Natural killer cell treated with Interleukin-12 subunit alpha and Interleukin-12 subunit beta and Interleukin-15 and Interleukin-18, amount 100 ng/mL, for 72 hours (primary cell): Measurements from ENCODE around the gene KHDRBS1. TPM values are rescaled to one million over a fixed set of nuclear protein-coding genes. Genes with fewer than 3 reads are reported as not detected.
A peak's percentile ranks its signal among the peaks of the same experiment; 100 is the strongest.
"Not testable (repeated sequence)": the region's sequence is repeated elsewhere in the genome, so short reads cannot be mapped to it uniquely, and the experiment has no call there.

Source experiments
- ATAC-seq, 2 donors: fragments of 150-1000 bp; cut with Tn5 transposase in 1 of 2; sonication (Bioruptor Pico), chemical (Tn5 transposase) in 1 of 2; 2 replicates each; pipeline ENCODE4 v1.10.0; 2021
- DNase-seq: peaks from one replicate; pipeline ENCODE4 v3.0.0; 2022; ENCODE audit warnings: low spot score
- H3K27ac Mint-ChIP-seq, 2 donors: 1 replicate in 1 of 2; 2 replicates in 1 of 2; pipeline ENCODE4 v1.8.0; 2022; ENCODE audit warnings: mixed read lengths in 2 of 2, mild to moderate bottlenecking in 1 of 2, moderate library complexity in 1 of 2
- H3K27me3 Mint-ChIP-seq, 2 donors: 1 replicate in 1 of 2; 2 replicates in 1 of 2; pipeline ENCODE4 v1.8.0; 2022; ENCODE audit warnings: mixed read lengths in 2 of 2
- H3K36me3 Mint-ChIP-seq: one replicate; pipeline ENCODE4 v1.8.0; 2022; ENCODE audit warnings: mixed read lengths
- H3K4me1 Mint-ChIP-seq, 2 donors: 1 replicate in 1 of 2; 2 replicates in 1 of 2; pipeline ENCODE4 v1.8.0; 2022; ENCODE audit warnings: low read depth in 2 of 2, mixed read lengths in 2 of 2, mild to moderate bottlenecking in 1 of 2
- H3K4me3 Mint-ChIP-seq: one replicate; pipeline ENCODE4 v1.8.0; 2022; ENCODE audit warnings: mixed read lengths
- H3K9me3 Mint-ChIP-seq: 2 replicates; pipeline ENCODE4 v1.8.0; 2022; ENCODE audit warnings: mixed read lengths
- total RNA-seq, 2 donors: library from RNA; stranded (reverse); gene quantifications; one replicate each; pipeline ENCODE4 v1.2.3, GENCODE V29; 2022

Gene KHDRBS1
- total RNA-seq, 2 donors from 2014 or later: 156 TPM

- Mint-ChIP-seq H3K27ac (no peak overlapping the region), H3K36me3 (no peaks in the 10 kb centered on the region), H3K4me1 (peaks cover 10 to 24% of the 10 kb centered on the region in 2 donors), H3K9me3 (no peaks in the 10 kb centered on the region), H3K4me3 (no peak overlapping the region), H3K27me3 (no peaks in the 10 kb centered on the region)
- ATAC-seq (no peak), DNase-seq (no peak)
These were observed 22.5 kb upstream of the KHDRBS1 start for GRCh38 chr1:31991182-31991581.

GRCh38 chr1:31995263-31995662, 18.4 kb upstream of the KHDRBS1 start:
- Mint-ChIP-seq H3K9me3 (no peaks in the 10 kb centered on the region), H3K4me1 (peaks cover 3 to 7% of the 10 kb centered on the region in 2 donors), H3K27me3 (no peaks in the 10 kb centered on the region), H3K36me3 (no peaks in the 10 kb centered on the region), H3K27ac (peak overlapping the region in 1 of 2 donors; percentile 25), H3K4me3 (no peak overlapping the region)
- no peak for DNase-seq
- ATAC-seq: no peak

GRCh38 chr1:31996121-31996520, 17.5 kb upstream of the KHDRBS1 start:
- H3K4me1 Mint-ChIP-seq, H3K9me3 Mint-ChIP-seq, H3K27me3 Mint-ChIP-seq, H3K36me3 Mint-ChIP-seq, H3K4me3 Mint-ChIP-seq, DNase-seq, ATAC-seq: not testable (repeated sequence)
- peak overlapping the region in 1 of 2 donors; percentile 25 for H3K27ac Mint-ChIP-seq

DNA sequence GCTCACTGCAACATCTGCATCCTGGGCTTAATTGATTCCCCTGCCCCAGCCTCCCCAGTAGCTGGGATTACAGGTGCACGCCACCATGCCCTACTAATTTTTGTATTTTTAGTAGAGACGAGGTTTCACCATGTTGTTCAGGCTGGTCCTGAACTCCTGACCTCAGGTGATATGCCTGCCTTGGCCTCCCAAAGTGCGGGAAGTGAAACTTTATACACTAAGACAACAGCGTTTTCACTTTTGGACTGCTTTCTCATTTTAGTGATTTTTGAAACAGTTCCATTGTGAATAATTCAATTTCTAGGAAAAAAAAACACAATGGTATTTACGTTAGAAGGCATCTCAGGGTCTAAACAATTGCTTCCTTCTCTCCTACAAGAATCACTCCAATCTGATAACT, 11.8 kb upstream of the KHDRBS1 start:
- H3K27ac Mint-ChIP-seq: no peak overlapping the region
- no peak overlapping the region for H3K4me3 Mint-ChIP-seq
- no peak for DNase-seq
- ATAC-seq: no peak
- no peaks in the 10 kb centered on the region for H3K36me3 Mint-ChIP-seq
- H3K4me1 Mint-ChIP-seq: peaks cover 5 to 6% of the 10 kb centered on the region in 2 donors
- H3K9me3 Mint-ChIP-seq: no peaks in the 10 kb centered on the region
- H3K27me3 Mint-ChIP-seq: no peaks in the 10 kb centered on the region

- not testable (repeated sequence) for H3K36me3 Mint-ChIP-seq, H3K27ac Mint-ChIP-seq, H3K9me3 Mint-ChIP-seq, DNase-seq, ATAC-seq, H3K4me1 Mint-ChIP-seq, H3K4me3 Mint-ChIP-seq, H3K27me3 Mint-ChIP-seq
These were observed 11.4 kb upstream of the KHDRBS1 start for GRCh38 chr1:32002285-32002684.

DNA sequence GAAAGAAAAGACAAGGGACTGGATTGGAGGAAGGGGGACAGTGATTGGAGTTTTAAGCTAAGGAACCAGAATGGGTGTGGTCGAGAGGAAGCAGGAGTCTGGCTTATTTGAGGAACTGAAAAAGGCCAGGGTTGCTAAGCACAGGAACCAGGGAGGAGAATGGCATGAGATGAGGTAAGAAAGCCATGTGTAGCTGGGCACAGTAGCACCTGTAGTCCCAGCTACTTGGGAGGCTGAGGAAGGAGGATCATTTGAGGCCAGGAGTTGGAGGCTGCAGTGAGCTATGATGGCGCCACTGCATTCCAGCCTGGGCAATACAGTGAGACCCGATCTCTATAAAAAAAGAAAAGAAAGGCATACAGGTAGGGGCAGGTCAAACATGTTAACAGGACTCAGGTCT, 8.1 kb upstream of the KHDRBS1 start:
- no peaks in the 10 kb centered on the region for H3K27me3 Mint-ChIP-seq
- H3K27ac Mint-ChIP-seq: peak overlapping the region in 1 of 2 donors; percentile 16
- H3K9me3 Mint-ChIP-seq: no peaks in the 10 kb centered on the region
- H3K36me3 Mint-ChIP-seq: no peaks in the 10 kb centered on the region
- no peak overlapping the region for H3K4me3 Mint-ChIP-seq
- H3K4me1 Mint-ChIP-seq: peaks cover 5 to 6% of the 10 kb centered on the region in 2 donors
- ATAC-seq (no peak), DNase-seq (no peak)

- ATAC-seq: no peak
- no peaks in the 10 kb centered on the region for H3K27me3 Mint-ChIP-seq
- H3K27ac Mint-ChIP-seq: no peak overlapping the region
- H3K36me3 Mint-ChIP-seq: no peaks in the 10 kb centered on the region
- DNase-seq: no peak
- H3K4me3 Mint-ChIP-seq: no peak overlapping the region
- H3K4me1 Mint-ChIP-seq: peaks cover 8% of the 10 kb centered on the region in 2 donors
- H3K9me3 Mint-ChIP-seq: no peaks in the 10 kb centered on the region
These were observed 6.1 kb upstream of the KHDRBS1 start for GRCh38 chr1:32007591-32007940.

DNA sequence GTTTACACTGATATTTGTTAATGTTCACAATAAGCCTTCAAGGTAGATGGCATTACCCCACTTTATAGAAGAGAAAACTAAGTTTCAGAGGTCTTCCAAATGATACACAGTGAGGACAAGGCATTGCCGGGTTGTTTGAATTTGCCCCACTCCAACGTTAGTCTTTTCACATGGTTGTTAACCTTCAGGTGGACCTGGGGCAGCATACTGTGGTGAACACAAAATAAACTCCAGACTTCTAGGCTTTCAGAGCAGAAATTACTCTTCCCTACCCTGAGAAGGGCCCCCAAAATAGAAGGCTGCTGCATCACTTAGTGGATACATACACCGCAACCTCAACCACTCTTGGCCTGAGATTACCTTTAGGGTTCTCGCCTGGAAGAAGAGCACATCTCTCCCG, 3.4 kb upstream of the KHDRBS1 start:
- Mint-ChIP-seq H3K27ac (no peak overlapping the region), H3K27me3 (no peaks in the 10 kb centered on the region), H3K4me3 (no peak overlapping the region), H3K4me1 (peaks cover 17 to 18% of the 10 kb centered on the region in 2 donors), H3K36me3 (no peaks in the 10 kb centered on the region), H3K9me3 (no peaks in the 10 kb centered on the region)
- DNase-seq (no peak), ATAC-seq (no peak)

DNA sequence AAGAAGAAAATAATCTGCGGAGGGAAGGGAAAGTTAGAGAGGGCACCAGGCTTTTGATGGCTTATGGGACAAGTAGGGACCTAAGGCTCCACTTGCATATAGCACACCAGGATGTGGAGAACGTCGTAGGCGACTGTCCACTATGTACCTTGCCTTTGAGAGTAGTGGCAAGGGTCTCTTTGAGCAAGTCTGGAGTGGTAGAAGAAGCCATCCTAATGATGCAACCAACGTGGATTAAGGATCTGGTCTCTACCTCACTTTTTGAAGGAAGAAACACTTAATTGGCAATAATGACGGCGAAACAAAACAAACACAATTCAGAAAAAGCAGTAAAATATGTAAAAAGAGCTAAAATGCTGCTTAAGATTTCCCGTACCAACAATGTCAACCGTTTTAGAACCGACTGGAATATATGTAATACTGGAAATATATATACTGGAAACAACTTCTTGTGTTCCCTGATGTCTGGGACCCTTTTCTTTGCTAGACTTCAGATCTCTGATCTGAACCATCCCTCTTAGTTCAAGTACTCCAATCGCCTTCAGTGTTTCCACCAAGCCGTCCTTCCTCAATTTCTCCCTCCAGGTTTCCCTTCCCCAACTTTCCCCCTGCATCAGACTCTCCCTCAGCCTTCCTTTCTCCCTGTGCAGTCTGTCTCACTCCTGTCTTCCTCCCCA, 821 bp upstream of the KHDRBS1 start:
- H3K36me3 Mint-ChIP-seq: peaks cover 6% of the 10 kb centered on the region
- ATAC-seq: no peak

GRCh38 chr1:32014199-32014947, 705 bp downstream of the KHDRBS1 start:
- peak overlapping the region; percentile 90 to 91 for H3K27ac Mint-ChIP-seq
- peaks cover 33 to 37% of the 10 kb centered on the region in 2 donors for H3K4me1 Mint-ChIP-seq
- H3K36me3 Mint-ChIP-seq: peaks cover 6% of the 10 kb centered on the region
- DNase-seq (peak; percentile 78), ATAC-seq (no peak)
- no peaks in the 10 kb centered on the region for H3K27me3 Mint-ChIP-seq
- H3K4me3 Mint-ChIP-seq: peak overlapping the region; percentile 90
- H3K9me3 Mint-ChIP-seq: no peaks in the 10 kb centered on the region

More for the DNA sequence above, 821 bp upstream of the KHDRBS1 start:
- no peak for DNase-seq
- Mint-ChIP-seq H3K27ac (peak overlapping the region; percentile 89 to 91), H3K9me3 (no peaks in the 10 kb centered on the region), H3K4me1 (peaks cover 30 to 33% of the 10 kb centered on the region in 2 donors), H3K4me3 (peak overlapping the region; percentile 90), H3K27me3 (no peaks in the 10 kb centered on the region)

GRCh38 chr1:32014948-32015273, 1.2 kb downstream of the KHDRBS1 start:
- peaks cover 33 to 37% of the 10 kb centered on the region in 2 donors for H3K4me1 Mint-ChIP-seq
- H3K4me3 Mint-ChIP-seq: peak overlapping the region; percentile 90
- no peaks in the 10 kb centered on the region for H3K27me3 Mint-ChIP-seq

GRCh38 chr1:32020339-32020738, 6.7 kb downstream of the KHDRBS1 start:
- ATAC-seq: no peak
- Mint-ChIP-seq H3K4me3 (peak overlapping the region; percentile 7), H3K9me3 (no peaks in the 10 kb centered on the region), H3K4me1 (peaks cover 27 to 39% of the 10 kb centered on the region in 2 donors), H3K27ac (peak overlapping the region; percentile 19 to 71), H3K27me3 (no peaks in the 10 kb centered on the region), H3K36me3 (peaks cover 5% of the 10 kb centered on the region)
- no peak for DNase-seq

More at GRCh38 chr1:32014948-32015273, 1.2 kb downstream of the KHDRBS1 start:
- H3K36me3 Mint-ChIP-seq: peaks cover 6% of the 10 kb centered on the region
- ATAC-seq (no peak), DNase-seq (no peak)
- no peaks in the 10 kb centered on the region for H3K9me3 Mint-ChIP-seq
- H3K27ac Mint-ChIP-seq: peak overlapping the region; percentile 90 to 91

- not testable (repeated sequence) for DNase-seq, H3K27me3 Mint-ChIP-seq, ATAC-seq, H3K4me3 Mint-ChIP-seq, H3K27ac Mint-ChIP-seq, H3K36me3 Mint-ChIP-seq, H3K9me3 Mint-ChIP-seq
- H3K4me1 Mint-ChIP-seq: peaks cover 23 to 33% of the 10 kb centered on the region in 2 donors
These were observed 7.9 kb downstream of the KHDRBS1 start for GRCh38 chr1:32021574-32022018.

GRCh38 chr1:32023351-32023750, 9.7 kb downstream of the KHDRBS1 start:
- peaks cover 25 to 36% of the 10 kb centered on the region in 2 donors for H3K4me1 Mint-ChIP-seq
- no peak overlapping the region for H3K4me3 Mint-ChIP-seq
- no peaks in the 10 kb centered on the region for H3K9me3 Mint-ChIP-seq
- no peaks in the 10 kb centered on the region for H3K27me3 Mint-ChIP-seq
- peak overlapping the region in 1 of 2 donors; percentile 60 for H3K27ac Mint-ChIP-seq
- DNase-seq (no peak), ATAC-seq (no peak)
- no peaks in the 10 kb centered on the region for H3K36me3 Mint-ChIP-seq
